ENCODE measurements around the gene COL9A3.

COL9A3 gene

DNA sequence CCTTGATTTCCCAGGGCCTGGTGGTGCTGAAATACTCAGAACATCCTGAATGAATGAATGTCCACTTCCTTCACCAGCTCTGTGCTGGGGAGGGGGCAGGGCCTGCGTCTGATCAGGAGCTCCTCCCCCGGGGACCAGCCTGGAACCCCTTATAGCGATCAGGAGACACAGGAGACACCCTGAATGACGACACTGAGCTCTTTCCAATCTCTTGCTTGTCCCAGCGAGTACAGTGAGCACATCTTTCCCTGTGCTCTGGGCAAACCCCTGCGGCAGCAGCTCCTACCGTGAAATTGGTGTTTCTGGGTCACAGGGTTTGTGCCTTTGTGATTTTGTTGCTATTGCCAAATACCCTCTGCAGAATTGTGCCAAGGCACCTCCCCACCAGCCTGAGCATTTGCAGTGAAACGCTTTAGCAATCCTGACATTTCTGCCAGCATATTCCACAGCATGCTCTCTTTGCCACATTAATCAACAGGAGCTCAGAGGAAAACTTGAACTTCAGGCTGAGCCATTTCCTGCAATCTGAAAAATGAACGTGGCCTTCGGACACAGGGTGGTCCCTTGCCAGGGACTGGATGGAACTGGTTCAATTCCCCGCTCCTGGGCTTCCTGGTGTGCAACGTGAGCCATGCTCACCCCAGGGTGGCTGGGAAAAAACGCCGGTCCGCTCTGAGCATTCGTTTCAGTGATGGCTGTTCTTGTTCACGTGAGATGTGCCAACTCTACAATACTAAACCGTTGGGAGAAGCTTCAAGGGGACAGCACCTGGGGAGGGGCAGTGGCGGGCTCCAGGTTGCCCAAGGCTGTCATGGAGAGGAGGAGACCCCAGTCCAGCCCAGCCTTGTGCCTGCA, 43.6 kb upstream of the COL9A3 start:
- TF ChIP-seq, protein P1, sequence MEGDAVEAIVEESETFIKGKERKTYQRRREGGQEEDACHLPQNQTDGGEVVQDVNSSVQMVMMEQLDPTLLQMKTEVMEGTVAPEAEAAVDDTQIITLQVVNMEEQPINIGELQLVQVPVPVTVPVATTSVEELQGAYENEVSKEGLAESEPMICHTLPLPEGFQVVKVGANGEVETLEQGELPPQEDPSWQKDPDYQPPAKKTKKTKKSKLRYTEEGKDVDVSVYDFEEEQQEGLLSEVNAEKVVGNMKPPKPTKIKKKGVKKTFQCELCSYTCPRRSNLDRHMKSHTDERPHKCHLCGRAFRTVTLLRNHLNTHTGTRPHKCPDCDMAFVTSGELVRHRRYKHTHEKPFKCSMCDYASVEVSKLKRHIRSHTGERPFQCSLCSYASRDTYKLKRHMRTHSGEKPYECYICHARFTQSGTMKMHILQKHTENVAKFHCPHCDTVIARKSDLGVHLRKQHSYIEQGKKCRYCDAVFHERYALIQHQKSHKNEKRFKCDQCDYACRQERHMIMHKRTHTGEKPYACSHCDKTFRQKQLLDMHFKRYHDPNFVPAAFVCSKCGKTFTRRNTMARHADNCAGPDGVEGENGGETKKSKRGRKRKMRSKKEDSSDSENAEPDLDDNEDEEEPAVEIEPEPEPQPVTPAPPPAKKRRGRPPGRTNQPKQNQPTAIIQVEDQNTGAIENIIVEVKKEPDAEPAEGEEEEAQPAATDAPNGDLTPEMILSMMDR (conservative IDR thresholded peaks at IDR 0.05; ENCODE audit: low read length): no peak
- TF ChIP-seq EZH2phosphoT487 (IDR thresholded peaks at IDR 0.05; ENCODE audit: borderline replicate concordance): no peak
- 0 out of 2 replicates have a peak, but pooled peaks cover 4% of the 10 kb centered on the region for H3K79me2 ChIP-seq (ENCODE audit: insufficient read depth, low read length)
- H3F3A ChIP-seq (ENCODE audit: low read depth): no peaks in the 10 kb centered on the region
- H3K4me3 ChIP-seq (ENCODE audit: low read length, poor library complexity, severe bottlenecking): no peak overlapping the region
- H3K9me3 ChIP-seq (ENCODE audit: insufficient read depth, low read depth, low read length): no peaks in the 10 kb centered on the region
- H4K20me1 ChIP-seq (ENCODE audit: insufficient read depth, low read length, poor library complexity, severe bottlenecking): no peaks in the 10 kb centered on the region
- no peak overlapping the region for H3K9ac ChIP-seq (ENCODE audit: low read depth, low read length, poor library complexity, severe bottlenecking)
- H3K36me3 ChIP-seq (ENCODE audit: insufficient read depth, low read length): no peaks in the 10 kb centered on the region
- no peaks in the 10 kb centered on the region for H3K9me2 ChIP-seq (replicated peaks; ENCODE audit: low read depth, low read length)
- peaks cover 37% of the 10 kb centered on the region for H3K4me1 ChIP-seq (ENCODE audit: insufficient read depth, low read length, poor library complexity, severe bottlenecking)
- no peak overlapping the region for H2AFZ ChIP-seq (ENCODE audit: low read length)
- H3K4me2 ChIP-seq (ENCODE audit: low read depth, low read length, poor library complexity, severe bottlenecking): no peak overlapping the region
- H3K27me3 ChIP-seq (ENCODE audit: insufficient read depth, low read length, poor library complexity, severe bottlenecking): no peaks in the 10 kb centered on the region

DNA sequence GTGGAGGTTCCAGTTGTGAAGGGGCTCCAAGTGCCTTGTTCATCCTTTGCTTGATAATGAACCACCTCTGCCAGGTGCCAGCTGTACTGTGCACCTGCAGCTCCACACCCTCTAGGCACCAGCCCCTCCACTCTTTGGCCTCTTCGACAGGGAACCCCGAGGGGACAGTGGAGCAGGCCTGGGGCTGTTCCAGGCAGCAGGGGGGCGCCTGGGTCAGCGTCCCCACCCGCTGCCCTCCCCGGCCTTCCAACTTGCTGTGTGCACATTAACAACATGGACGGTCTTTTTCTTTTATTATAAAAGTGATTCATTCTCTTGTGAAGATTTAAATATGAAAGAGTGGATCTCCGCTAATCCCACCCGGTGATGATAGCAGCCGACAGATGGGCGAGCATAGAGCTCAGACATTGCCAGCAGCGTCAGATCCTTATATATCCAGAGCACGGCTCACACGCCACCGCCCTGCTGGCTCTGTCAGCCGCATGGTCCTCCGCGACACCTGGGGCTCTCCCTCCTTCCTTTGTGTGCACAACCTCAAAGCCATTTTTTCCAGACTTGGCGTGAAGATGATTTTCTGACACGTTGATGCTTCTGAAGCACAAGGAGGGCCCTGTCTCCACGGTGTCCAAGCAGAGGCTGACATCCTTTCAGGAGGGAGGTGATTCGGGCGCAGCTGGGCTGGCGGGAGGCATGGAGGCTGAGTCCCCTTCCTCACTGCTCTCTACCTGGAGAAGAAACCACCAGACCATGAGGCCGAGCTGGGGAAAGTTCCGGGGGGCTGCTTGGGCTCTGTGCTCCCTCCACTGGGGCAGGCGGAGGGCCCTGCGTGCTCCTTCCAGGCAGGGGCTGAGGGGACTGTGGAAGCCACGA, 42.8 kb upstream of the COL9A3 start:
- H3K4me3 ChIP-seq (ENCODE audit: low read length, poor library complexity, severe bottlenecking): no peak overlapping the region
- no peaks in the 10 kb centered on the region for H3K27me3 ChIP-seq (ENCODE audit: insufficient read depth, low read length, poor library complexity, severe bottlenecking)
- 0 out of 2 replicates have a peak, but pooled peaks cover 4% of the 10 kb centered on the region for H3K79me2 ChIP-seq (ENCODE audit: insufficient read depth, low read length)
- H3K9me3 ChIP-seq (ENCODE audit: insufficient read depth, low read depth, low read length): no peaks in the 10 kb centered on the region
- peak overlapping the region; percentile 76 for H3K9ac ChIP-seq (ENCODE audit: low read depth, low read length, poor library complexity, severe bottlenecking)
- H4K20me1 ChIP-seq (ENCODE audit: insufficient read depth, low read length, poor library complexity, severe bottlenecking): no peaks in the 10 kb centered on the region
- H3K4me2 ChIP-seq (ENCODE audit: low read depth, low read length, poor library complexity, severe bottlenecking): peak overlapping the region; percentile 30
- H3K36me3 ChIP-seq (ENCODE audit: insufficient read depth, low read length): no peaks in the 10 kb centered on the region
- peaks cover 37% of the 10 kb centered on the region for H3K4me1 ChIP-seq (ENCODE audit: insufficient read depth, low read length, poor library complexity, severe bottlenecking)
- no peak overlapping the region for H2AFZ ChIP-seq (ENCODE audit: low read length)
- H3K9me2 ChIP-seq (replicated peaks; ENCODE audit: low read depth, low read length): no peaks in the 10 kb centered on the region
- no peaks in the 10 kb centered on the region for H3F3A ChIP-seq (ENCODE audit: low read depth)
- TF ChIP-seq EZH2phosphoT487 (IDR thresholded peaks at IDR 0.05; ENCODE audit: borderline replicate concordance): no peak
- TF ChIP-seq, protein P1 (conservative IDR thresholded peaks at IDR 0.05; ENCODE audit: low read length): no peak

DNA sequence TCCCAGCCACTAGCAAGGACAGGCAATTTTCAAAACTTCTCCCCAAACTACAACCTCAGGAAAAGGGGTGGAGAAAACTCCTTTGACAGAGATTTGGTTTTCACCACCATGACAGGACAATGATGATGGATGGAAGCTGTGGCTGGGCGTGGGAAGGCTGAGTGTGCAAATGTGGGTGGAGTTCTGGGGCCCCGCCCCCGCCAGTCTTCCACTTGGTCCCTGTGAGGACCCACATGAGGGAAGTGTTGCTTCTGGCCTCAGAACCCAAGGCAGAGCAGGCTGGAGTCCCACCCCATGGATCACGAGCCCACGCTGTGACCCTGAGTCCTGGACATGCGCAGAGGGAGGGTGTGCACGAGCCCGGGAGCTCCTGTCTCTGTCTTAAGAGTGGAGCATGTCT, 42.1 kb upstream of the COL9A3 start:
- no peaks in the 10 kb centered on the region for H3K27me3 ChIP-seq (ENCODE audit: insufficient read depth, low read length, poor library complexity, severe bottlenecking)
- H3K9ac ChIP-seq (ENCODE audit: low read depth, low read length, poor library complexity, severe bottlenecking): peak overlapping the region; percentile 76
- H3K4me1 ChIP-seq (ENCODE audit: insufficient read depth, low read length, poor library complexity, severe bottlenecking): peaks cover 37% of the 10 kb centered on the region

More for the DNA sequence above, 42.1 kb upstream of the COL9A3 start:
- no peaks in the 10 kb centered on the region for H4K20me1 ChIP-seq (ENCODE audit: insufficient read depth, low read length, poor library complexity, severe bottlenecking)
- H3K4me3 ChIP-seq (ENCODE audit: low read length, poor library complexity, severe bottlenecking): no peak overlapping the region
- no peaks in the 10 kb centered on the region for H3K9me3 ChIP-seq (ENCODE audit: insufficient read depth, low read depth, low read length)
- H3F3A ChIP-seq (ENCODE audit: low read depth): no peaks in the 10 kb centered on the region
- TF ChIP-seq, protein P1 (conservative IDR thresholded peaks at IDR 0.05; ENCODE audit: low read length): no peak
- TF ChIP-seq EZH2phosphoT487 (IDR thresholded peaks at IDR 0.05; ENCODE audit: borderline replicate concordance): no peak
- no peak overlapping the region for H2AFZ ChIP-seq (ENCODE audit: low read length)
- H3K79me2 ChIP-seq (ENCODE audit: insufficient read depth, low read length): 0 out of 2 replicates have a peak, but pooled peaks cover 4% of the 10 kb centered on the region
- H3K9me2 ChIP-seq (replicated peaks; ENCODE audit: low read depth, low read length): no peaks in the 10 kb centered on the region
- H3K4me2 ChIP-seq (ENCODE audit: low read depth, low read length, poor library complexity, severe bottlenecking): peak overlapping the region; percentile 30
- no peaks in the 10 kb centered on the region for H3K36me3 ChIP-seq (ENCODE audit: insufficient read depth, low read length)

All from Loucy (cell line).